HG03095 (cell line): ENCODE measurements around the gene RFX8.
"Not testable (repeated sequence)": the region's sequence is repeated elsewhere in the genome, so short reads cannot be mapped to it uniquely, and the experiment has no call there.

Experiments used
- ATAC-seq: cut with Tn5 transposase; IDR thresholded peaks from one replicate; pipeline ENCODE4 v1.9.1; 2021; ENCODE audit warnings: moderate library complexity; ENCODE audit not compliant: unreplicated experiment

The RFX8 gene

GRCh38 chr2:101355401-101356054 is 119.4 kb downstream of the RFX8 start:
- ATAC-seq = no peak

DNA sequence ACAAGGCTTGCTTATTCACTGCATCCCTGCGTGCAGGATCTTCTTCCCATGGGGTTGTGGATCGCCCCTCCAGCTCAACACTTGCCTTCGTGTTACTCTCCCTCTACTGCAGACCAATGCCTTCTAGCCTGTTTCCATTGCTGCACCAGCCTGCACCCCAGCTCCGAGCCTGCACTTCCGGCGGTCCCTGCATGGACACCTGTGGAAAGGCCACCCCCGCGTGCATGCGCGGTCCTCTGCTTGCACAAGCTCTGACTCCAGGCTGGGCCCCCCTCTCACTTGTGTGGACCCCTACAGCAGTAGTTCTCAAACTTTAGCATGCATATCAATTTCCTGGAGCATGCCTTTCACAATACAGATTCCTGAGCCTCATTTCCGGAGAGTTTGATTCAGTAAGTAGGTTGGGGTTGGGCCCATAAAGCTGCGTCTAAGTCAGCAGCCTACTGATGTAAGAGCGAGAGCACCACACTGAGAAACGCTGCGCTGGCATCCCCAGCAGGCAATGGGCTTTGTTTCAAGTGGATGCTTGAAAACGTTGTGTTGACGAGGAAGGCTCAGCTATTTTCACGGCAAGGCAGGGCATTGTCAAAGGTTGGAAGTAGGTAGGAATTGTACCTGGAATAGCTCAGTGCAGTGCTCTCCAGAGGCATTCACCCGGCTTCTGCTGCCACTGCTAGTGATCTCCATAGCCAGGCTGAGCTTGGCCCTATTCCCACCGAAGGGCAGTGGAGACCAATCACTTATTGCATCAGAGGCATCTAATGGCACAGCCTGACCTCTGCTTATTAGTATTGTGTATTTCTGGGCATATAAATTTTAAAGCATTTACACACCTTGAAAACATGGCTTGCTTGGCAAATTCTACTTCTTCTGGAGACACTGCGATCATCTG is 120.2 kb downstream of the RFX8 start:
- ATAC-seq = no peak

- not testable (repeated sequence) for ATAC-seq
These were observed 122.3 kb downstream of the RFX8 start for GRCh38 chr2:101352631-101353030.

- ATAC-seq = no peak
These were observed 123.7 kb downstream of the RFX8 start for GRCh38 chr2:101351207-101351606.

DNA sequence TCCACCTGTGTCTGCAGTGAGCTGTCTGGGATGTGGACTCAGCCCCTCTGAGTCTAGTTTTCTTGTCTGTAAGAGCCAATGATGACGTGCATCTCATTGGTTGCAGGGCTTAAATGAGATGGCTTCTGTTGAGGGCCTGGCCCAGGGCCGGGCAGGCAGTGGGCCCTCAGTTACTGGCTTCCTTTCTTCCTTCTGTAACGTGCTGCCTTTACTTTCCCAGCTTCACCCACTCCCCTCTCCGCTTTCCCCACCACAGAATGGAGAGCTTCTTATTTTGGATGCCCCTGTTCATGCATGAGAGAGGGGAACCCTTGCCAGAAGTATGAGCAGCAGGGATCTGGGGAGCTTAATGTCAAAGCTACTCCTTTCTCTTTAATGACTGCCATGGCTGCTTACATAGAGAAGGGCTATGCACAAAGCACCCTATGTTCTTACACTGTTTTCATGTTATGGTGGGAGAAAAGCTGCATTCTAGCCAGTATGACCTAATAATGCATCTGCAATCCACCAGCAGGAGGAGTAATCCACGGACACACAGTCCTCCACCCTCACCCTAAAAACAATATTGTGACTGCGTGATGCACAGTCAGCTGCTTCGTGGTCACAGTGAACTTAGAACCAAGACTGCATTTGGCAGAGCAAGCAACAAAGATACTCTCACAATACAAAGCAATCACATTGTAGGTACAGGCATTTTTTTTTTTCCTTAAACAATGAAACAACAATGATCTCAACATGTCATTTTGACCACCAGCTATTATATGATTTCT is 124.8 kb downstream of the RFX8 start:
- no peak for ATAC-seq

GRCh38 chr2:101348883-101349282 is 126.0 kb downstream of the RFX8 start:
- ATAC-seq = no peak
